CD4-positive, alpha-beta T cell (primary cell): Measurements from ENCODE around the gene KRT13. TPM values are rescaled to one million over a fixed set of nuclear protein-coding genes. Genes with fewer than 3 reads are reported as not detected.
A peak's percentile ranks its signal among the peaks of the same experiment; 100 is the strongest.

Experiments
- ATAC-seq: fragments of 200-7000 bp; cut with Tn5 transposase; one replicate; pipeline ENCODE4 v1.10.0; 2022; ENCODE audit warnings: mild to moderate bottlenecking; ENCODE audit not compliant: poor library complexity
- CTCF ChIA-PET: fragments of 350-600 bp; sonication (Branson Sonifier 250); formaldehyde crosslinking; loops from one replicate; lab custom pipeline; 2021; ENCODE audit warnings: antibody characterized with exemption, inconsistent platforms; lab: Charles Lee
- POLR2A ChIA-PET: fragments of 350-600 bp; sonication (Branson Sonifier 250); formaldehyde crosslinking; loops from one replicate; lab custom pipeline; 2021; ENCODE audit warnings: antibody characterized with exemption, inconsistent platforms; lab: Charles Lee
- DNase-seq, 14 experiments: peaks; one replicate each; pipeline ENCODE4 v3.0.0-alpha.2; 2013 to 2020; ENCODE audit warnings: mixed read lengths in 2 of 14
- H3K27ac ChIP-seq, 2 donors: one replicate each; pipeline versions ENCODE4 v1.5.1 to v1.7.0; 2013; ENCODE audit warnings: low read length in 2 of 2, low read depth in 1 of 2, mild to moderate bottlenecking in 1 of 2
- H3K27me3 ChIP-seq, 2 experiments: 1 replicate in 1 of 2; 2 replicates in 1 of 2; pipeline versions ENCODE4 v1.6.1 to v1.7.0; 2013; ENCODE audit warnings: low read length in 2 of 2, control low read depth in 1 of 2, mild to moderate bottlenecking in 1 of 2, moderate library complexity in 1 of 2; ENCODE audit not compliant: insufficient read depth in 2 of 2, control insufficient read depth in 1 of 2
- H3K36me3 ChIP-seq: one replicate; pipeline ENCODE4 v1.6.1; 2013; ENCODE audit warnings: low read length, control low read depth; ENCODE audit not compliant: insufficient read depth
- H3K4me1 ChIP-seq: one replicate; pipeline ENCODE4 v1.6.1; 2013; ENCODE audit warnings: low read length, control low read depth; ENCODE audit not compliant: insufficient read depth
- H3K4me3 ChIP-seq: one replicate; pipeline ENCODE4 v1.5.1; 2013; ENCODE audit warnings: mild to moderate bottlenecking, low read length, moderate library complexity
- H3K9me3 ChIP-seq, 2 experiments: 1 replicate in 1 of 2; 2 replicates in 1 of 2; pipeline versions ENCODE4 v1.6.1 to v1.7.0; 2013; ENCODE audit warnings: low read length in 2 of 2, mild to moderate bottlenecking in 2 of 2, control low read depth in 1 of 2, moderate library complexity in 1 of 2; ENCODE audit not compliant: control insufficient read depth in 1 of 2, insufficient read depth in 1 of 2
- H3K27ac Mint-ChIP-seq: one replicate; pipeline ENCODE4 v1.8.0; 2020; ENCODE audit warnings: mixed read lengths
- H3K27me3 Mint-ChIP-seq: one replicate; pipeline ENCODE4 v1.8.0; 2021; ENCODE audit warnings: mixed read lengths
- H3K36me3 Mint-ChIP-seq: one replicate; pipeline ENCODE4 v1.8.0; 2021; ENCODE audit warnings: low read depth, mixed read lengths
- H3K4me1 Mint-ChIP-seq: one replicate; pipeline ENCODE4 v1.8.0; 2021; ENCODE audit warnings: low read depth, mixed read lengths
- H3K4me3 Mint-ChIP-seq: one replicate; pipeline ENCODE4 v1.8.0; 2020; ENCODE audit warnings: mild to moderate bottlenecking, mixed read lengths
- H3K9me3 Mint-ChIP-seq: one replicate; pipeline ENCODE4 v1.8.0; 2020; ENCODE audit warnings: mixed read lengths
- CTCF ChIP-seq: fragments of 200-600 bp; IDR thresholded peaks from one replicate; pipeline ENCODE4 v1.8.0; 2022; ENCODE audit warnings: antibody characterized with exemption, mild to moderate bottlenecking
- intact Hi-C, 2 experiments: fragments of 100-400 bp; cut with DNase I in 1 of 2; cut with micrococcal nuclease in 1 of 2; formaldehyde crosslinking; loops; one replicate each; pipeline versions ENCODE4 v1.15.1 to v1.9.0; 2023 to 2025; cut with DNase I, micrococcal nuclease
- total RNA-seq, 174 experiments: library from RNA in 2 of 174; stranded (reverse) in 2 of 174; gene quantifications; one replicate each; pipeline ENCODE4 v1.2.3 and lab custom pipeline; 2021 to 2026

The KRT13 gene
- total RNA-seq, 2 experiments from 2014 or later = not detected

- TF ChIP-seq CTCF = no peak
- Mint-ChIP-seq H3K36me3 (no peaks in the 10 kb centered on the region), H3K4me3 (no peak overlapping the region), H3K27me3 (peaks cover 83% of the 10 kb centered on the region), H3K27ac (no peak overlapping the region), H3K9me3 (no peaks in the 10 kb centered on the region), H3K4me1 (peaks cover 21% of the 10 kb centered on the region)
- H3K4me1 ChIP-seq = peaks cover 19% of the 10 kb centered on the region
- H3K4me3 ChIP-seq = no peak overlapping the region
- POLR2A ChIA-PET = interaction anchor here (1.0 kb wide), 1 partner anchor 158 kb away, joined by 3 read pairs; no protein-coding TSS in a partner anchor
- ATAC-seq (no peak), DNase-seq (no peak)
- peaks cover 42 to 43% of the 10 kb centered on the region in 2 experiments for H3K27me3 ChIP-seq
- H3K9me3 ChIP-seq = peaks cover 0 to 10% of the 10 kb centered on the region in 2 experiments
- CTCF ChIA-PET = interaction anchor here (1.2 kb wide), 1 partner anchor 18 kb away, joined by 5 read pairs; no protein-coding TSS in a partner anchor
- no peaks in the 10 kb centered on the region for H3K36me3 ChIP-seq
- intact Hi-C loops = no loop called here
- H3K27ac ChIP-seq = no peak overlapping the region
Observed at GRCh38 chr17:41530062-41531048, 24.9 kb upstream of the KRT13 start.

- ChIA-PET POLR2A (interaction anchor here (1.0 kb wide), 1 partner anchor 159 kb away, joined by 3 read pairs; no protein-coding TSS in a partner anchor), CTCF (no interaction called here)
- DNase-seq = no peak
- Histone ChIP-seq H3K9me3 (peaks cover 0 to 10% of the 10 kb centered on the region in 2 experiments), H3K4me3 (no peak overlapping the region), H3K36me3 (no peaks in the 10 kb centered on the region), H3K27me3 (peaks cover 42 to 43% of the 10 kb centered on the region in 2 experiments), H3K4me1 (peaks cover 19% of the 10 kb centered on the region), H3K27ac (no peak overlapping the region)
- no peaks in the 10 kb centered on the region for H3K36me3 Mint-ChIP-seq
- H3K9me3 Mint-ChIP-seq = no peaks in the 10 kb centered on the region
- H3K4me3 Mint-ChIP-seq = peak overlapping the region; percentile 48
- intact Hi-C loops = no loop called here
- peaks cover 21% of the 10 kb centered on the region for H3K4me1 Mint-ChIP-seq
- no peak for ATAC-seq
- no peak overlapping the region for H3K27ac Mint-ChIP-seq
- peaks cover 78% of the 10 kb centered on the region for H3K27me3 Mint-ChIP-seq
- no peak for TF ChIP-seq CTCF
Observed at GRCh38 chr17:41529491-41529915, 24.1 kb upstream of the KRT13 start.

- intact Hi-C loops = no loop called here
- Histone ChIP-seq H3K27me3 (peaks cover 42 to 43% of the 10 kb centered on the region in 2 experiments), H3K4me1 (peaks cover 19% of the 10 kb centered on the region), H3K4me3 (no peak overlapping the region), H3K9me3 (peaks cover 0 to 10% of the 10 kb centered on the region in 2 experiments), H3K36me3 (no peaks in the 10 kb centered on the region), H3K27ac (no peak overlapping the region)
- Mint-ChIP-seq H3K27ac (no peak overlapping the region), H3K4me1 (peaks cover 21% of the 10 kb centered on the region), H3K9me3 (no peaks in the 10 kb centered on the region), H3K36me3 (no peaks in the 10 kb centered on the region), H3K4me3 (peak overlapping the region; percentile 63), H3K27me3 (peaks cover 74% of the 10 kb centered on the region)
- no peak for ATAC-seq
- CTCF ChIA-PET = no interaction called here
- TF ChIP-seq CTCF = no peak
- POLR2A ChIA-PET = interaction anchor here (1.0 kb wide), 1 partner anchor 159 kb away, joined by 3 read pairs; no protein-coding TSS in a partner anchor
- no peak for DNase-seq
Observed at GRCh38 chr17:41528959-41529353, 23.5 kb upstream of the KRT13 start.
